ENCODE results near the gene USP10. TPM values are rescaled to one million over a fixed set of nuclear protein-coding genes. Genes with fewer than 3 reads are reported as not detected.

Gene USP10
- total RNA-seq, 1 experiment from 2014 or later, result 203 TPM

DNA sequence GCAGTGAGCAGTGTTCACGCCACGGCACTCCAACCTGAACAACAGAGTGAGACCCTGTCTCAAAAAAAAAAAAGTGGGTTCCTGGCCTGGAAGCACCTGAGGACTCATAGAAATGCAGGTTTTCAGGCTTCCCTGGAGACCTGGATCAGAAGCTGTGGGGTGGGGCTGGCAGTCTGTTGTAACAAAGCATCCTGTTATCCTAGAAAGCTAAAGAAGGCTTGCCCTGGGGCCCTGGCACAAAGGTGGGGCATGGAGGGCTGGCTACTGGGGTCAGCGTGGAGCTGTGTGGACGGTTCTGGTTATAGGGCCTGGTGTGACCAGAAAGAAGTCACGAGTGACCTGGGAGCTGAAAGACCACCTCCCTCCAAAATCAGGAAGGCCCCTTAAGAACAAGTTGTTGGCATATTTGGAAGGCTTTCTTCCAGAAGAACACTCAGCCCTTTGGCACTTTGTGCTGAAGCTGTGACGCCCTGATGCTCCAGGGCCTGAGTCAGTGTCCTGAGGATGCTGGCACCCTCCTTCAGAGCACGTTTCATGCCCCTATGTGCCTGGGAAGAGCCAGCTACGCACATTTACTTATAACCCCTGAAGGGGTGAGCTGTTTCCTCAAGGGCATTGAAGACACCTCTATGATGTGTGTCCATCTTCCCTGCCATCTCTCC, 126.2 kb downstream of the USP10 start:
- no peak overlapping the region for H2BK5ac ChIP-seq (ENCODE audit: insufficient read length, low read length)
- no peak overlapping the region for H3T11ph ChIP-seq (ENCODE audit: low read length)
- H3K23ac ChIP-seq (ENCODE audit: insufficient read length, low read depth, low read length), result no peak overlapping the region
- TF ChIP-seq, protein P1, sequence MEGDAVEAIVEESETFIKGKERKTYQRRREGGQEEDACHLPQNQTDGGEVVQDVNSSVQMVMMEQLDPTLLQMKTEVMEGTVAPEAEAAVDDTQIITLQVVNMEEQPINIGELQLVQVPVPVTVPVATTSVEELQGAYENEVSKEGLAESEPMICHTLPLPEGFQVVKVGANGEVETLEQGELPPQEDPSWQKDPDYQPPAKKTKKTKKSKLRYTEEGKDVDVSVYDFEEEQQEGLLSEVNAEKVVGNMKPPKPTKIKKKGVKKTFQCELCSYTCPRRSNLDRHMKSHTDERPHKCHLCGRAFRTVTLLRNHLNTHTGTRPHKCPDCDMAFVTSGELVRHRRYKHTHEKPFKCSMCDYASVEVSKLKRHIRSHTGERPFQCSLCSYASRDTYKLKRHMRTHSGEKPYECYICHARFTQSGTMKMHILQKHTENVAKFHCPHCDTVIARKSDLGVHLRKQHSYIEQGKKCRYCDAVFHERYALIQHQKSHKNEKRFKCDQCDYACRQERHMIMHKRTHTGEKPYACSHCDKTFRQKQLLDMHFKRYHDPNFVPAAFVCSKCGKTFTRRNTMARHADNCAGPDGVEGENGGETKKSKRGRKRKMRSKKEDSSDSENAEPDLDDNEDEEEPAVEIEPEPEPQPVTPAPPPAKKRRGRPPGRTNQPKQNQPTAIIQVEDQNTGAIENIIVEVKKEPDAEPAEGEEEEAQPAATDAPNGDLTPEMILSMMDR (conservative IDR thresholded peaks at IDR 0.05), result no peak
- H3K4me3 Mint-ChIP-seq, result no peak overlapping the region
- no peak overlapping the region for H3K18ac ChIP-seq (ENCODE audit: insufficient read length, low read depth, low read length)
- H2BK120ac ChIP-seq (ENCODE audit: low read depth, low read length, poor library complexity, severe bottlenecking), result no peak overlapping the region
- no peaks in the 10 kb centered on the region for H3K9me3 ChIP-seq (ENCODE audit: control insufficient read depth, low read depth, low read length)
- H3K4ac ChIP-seq (ENCODE audit: low read depth, low read length), result no peak overlapping the region
- no peak overlapping the region for H3K4me2 ChIP-seq (ENCODE audit: insufficient read depth, insufficient read length, low read length)
- H3K4me1 ChIP-seq (ENCODE audit: insufficient read depth, low read length), result no peaks in the 10 kb centered on the region
- peaks cover 3% of the 10 kb centered on the region; the same call in 1 of the 2 replicates for H3K27me3 ChIP-seq (ENCODE audit: insufficient read depth, low read length)
- no peak overlapping the region for H3K14ac ChIP-seq (ENCODE audit: insufficient read depth, low read length)
- H3K9me3 Mint-ChIP-seq, result no peaks in the 10 kb centered on the region; a peak in 1 of 5 replicates
- no peak overlapping the region for H2BK12ac ChIP-seq (ENCODE audit: insufficient read length, low read depth, low read length)
- H2AFZ ChIP-seq (ENCODE audit: low read length), result no peak overlapping the region
- H4K8ac ChIP-seq (replicated peaks; ENCODE audit: insufficient read length, low read depth, low read length), result no peak overlapping the region
- DNase-seq, result no peak
- H3K27me3 Mint-ChIP-seq (ENCODE audit: low read depth), result peaks cover 37% of the 10 kb centered on the region
- no peak overlapping the region for H2BK15ac ChIP-seq (ENCODE audit: low read depth, low read length)
- H4K5ac ChIP-seq (ENCODE audit: insufficient read length, low read depth, low read length), result no peak overlapping the region
- H3K9ac ChIP-seq (ENCODE audit: extremely low read depth, insufficient read length, low read length), result no peak overlapping the region
- no peak overlapping the region for H4K91ac ChIP-seq (ENCODE audit: insufficient read length, low read depth, low read length)
- WGBS (ENCODE audit: extremely low coverage, insufficient read length, low lambda C conversion rate), result no CpG with 5 or more reads among the region's 8 CpGs
- H3K23me2 ChIP-seq (ENCODE audit: insufficient read length, low read depth, low read length, poor library complexity, severe bottlenecking), result no peaks in the 10 kb centered on the region
- peaks cover 9 to 11% of the 10 kb centered on the region in 2 experiments for H3K4me1 Mint-ChIP-seq
- no peak overlapping the region for H3K56ac ChIP-seq (ENCODE audit: insufficient read length, low read depth, low read length)
- H3K79me1 ChIP-seq (ENCODE audit: insufficient read depth, low read depth, low read length, poor library complexity, severe bottlenecking), result no peaks in the 10 kb centered on the region
- no peaks in the 10 kb centered on the region for H3K79me2 ChIP-seq (ENCODE audit: insufficient read depth, low read length)
- no peaks in the 10 kb centered on the region for H3K36me3 Mint-ChIP-seq (ENCODE audit: insufficient read depth in 1 of 3, low read depth in 3 of 3)
- no peak overlapping the region for H2AK5ac ChIP-seq (ENCODE audit: insufficient read length, low read length)
- no peaks in the 10 kb centered on the region for H4K20me1 ChIP-seq (ENCODE audit: control insufficient read depth, insufficient read depth, insufficient read length)
- H3K27ac Mint-ChIP-seq, result no peak overlapping the region
- no peak overlapping the region for H3K27ac ChIP-seq (ENCODE audit: insufficient read length, low read depth, low read length)
- H2BK20ac ChIP-seq (ENCODE audit: low read depth, low read length, poor library complexity, severe bottlenecking), result no peak overlapping the region

Measured in H9 (cell line).